ENCODE results near the gene ROS1. TPM values are rescaled to one million over a fixed set of nuclear protein-coding genes. Genes with fewer than 3 reads are reported as not detected.

The ROS1 gene
- total and polyA plus RNA-seq, 11 donors: 0.01 to 0.07 (median 0.05) TPM; not detected in 7

GRCh38 chr6:117264692-117265409 is 160.9 kb downstream of the ROS1 start:
- intact Hi-C loops (cut with DNase I): no loop called here
- ATAC-seq: peak in 3 of 4 donors; percentile 23 to 46 (median 23)
- H3K9me3 ChIP-seq: no peaks in the 10 kb centered on the region
- no peaks in the 10 kb centered on the region for H3K36me3 ChIP-seq
- peak overlapping the region; percentile 16 to 54 (median 41) for H3K4me3 ChIP-seq
- TF ChIP-seq POLR2A (IDR thresholded peaks at IDR 0.05) (no peak), CTCF (IDR thresholded peaks at IDR 0.05) (no peak)
- no peak for DNase-seq
- H3K4me1 ChIP-seq: peaks cover 0 to 23% (median 17%) of the 10 kb centered on the region in 12 donors
- WGBS, 4 donors: 1 to 2% (median 2%) methylated on average over 39 of the region's 39 CpGs
- H3K27ac ChIP-seq: peak overlapping the region in 1 of 12 donors; percentile 17
- peaks cover 53 to 95% (median 89%) of the 10 kb centered on the region in 9 donors for H3K27me3 ChIP-seq

GRCh38 chr6:117264369-117264691 is 161.4 kb downstream of the ROS1 start:
- Histone ChIP-seq H3K27ac (no peak overlapping the region), H3K4me3 (peak overlapping the region; percentile 16 to 54 (median 41)), H3K27me3 (peaks cover 50 to 93% (median 85%) of the 10 kb centered on the region in 9 donors), H3K9me3 (no peaks in the 10 kb centered on the region), H3K36me3 (no peaks in the 10 kb centered on the region), H3K4me1 (peaks cover 0 to 22% (median 16%) of the 10 kb centered on the region in 12 donors)
- intact Hi-C loops (cut with DNase I): no loop called here
- no peak for TF ChIP-seq CTCF (IDR thresholded peaks at IDR 0.05)
- no peak for TF ChIP-seq POLR2A (IDR thresholded peaks at IDR 0.05)
- 1 to 7% (median 3%) methylated on average over 8 of the region's 8 CpGs for WGBS, 4 donors
- DNase-seq (no peak), ATAC-seq (no peak)

GRCh38 chr6:117263353-117263927 is 162.3 kb downstream of the ROS1 start:
- no peaks in the 10 kb centered on the region for H3K36me3 ChIP-seq
- no peak overlapping the region for H3K27ac ChIP-seq
- no peak overlapping the region for H3K4me3 ChIP-seq
- H3K9me3 ChIP-seq: no peaks in the 10 kb centered on the region
- H3K27me3 ChIP-seq: peaks cover 44 to 84% (median 77%) of the 10 kb centered on the region in 9 donors
- H3K4me1 ChIP-seq: peaks cover 0 to 22% (median 16%) of the 10 kb centered on the region in 12 donors
- DNase-seq: no peak
- intact Hi-C loops (cut with DNase I): no loop called here
- WGBS, 4 donors: 6 to 10% (median 8%) methylated on average over 8 to 27 of the region's 27 CpGs
- no peak for TF ChIP-seq POLR2A (IDR thresholded peaks at IDR 0.05)
- TF ChIP-seq CTCF (IDR thresholded peaks at IDR 0.05): no peak
- ATAC-seq: no peak

GRCh38 chr6:117262799-117263198 is 162.9 kb downstream of the ROS1 start:
- TF ChIP-seq CTCF (IDR thresholded peaks at IDR 0.05) (no peak), POLR2A (IDR thresholded peaks at IDR 0.05) (no peak)
- Histone ChIP-seq H3K4me1 (peaks cover 0 to 22% (median 16%) of the 10 kb centered on the region in 12 donors), H3K4me3 (no peak overlapping the region), H3K9me3 (no peaks in the 10 kb centered on the region), H3K27ac (no peak overlapping the region), H3K27me3 (peaks cover 38 to 78% (median 70%) of the 10 kb centered on the region in 9 donors), H3K36me3 (no peaks in the 10 kb centered on the region)
- intact Hi-C loops (cut with DNase I): no loop called here
- DNase-seq: no peak
- WGBS, 4 donors: 23 to 42% (median 31%) methylated on average over 8 of the region's 8 CpGs
- no peak for ATAC-seq
